Measurements from ENCODE around the gene ANKRD13C. TPM values are rescaled to one million over a fixed set of nuclear protein-coding genes. Genes with fewer than 3 reads are reported as not detected.

The ANKRD13C gene
- total RNA-seq, 1 donor from 2014 or later, result 30.2 TPM

DNA sequence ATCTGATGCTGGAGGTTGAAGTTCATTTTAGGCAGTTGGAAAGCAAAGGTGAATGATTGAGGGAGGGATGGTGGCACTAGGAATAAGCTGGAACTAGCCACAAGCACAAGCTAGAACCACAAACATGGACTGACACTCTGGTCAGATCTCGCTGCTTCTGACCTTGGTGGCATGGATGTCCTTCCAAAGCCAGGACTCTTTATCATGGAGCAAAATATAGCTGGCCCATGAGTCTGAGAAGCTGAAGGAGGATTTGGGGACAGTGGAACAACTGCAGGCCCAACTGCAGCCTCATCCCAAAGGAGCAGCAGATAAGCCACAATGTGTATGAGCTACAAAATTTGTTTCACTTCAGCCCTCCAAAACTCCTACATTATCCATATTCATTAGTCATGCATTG lies 97.9 kb downstream of the ANKRD13C start:
- intact Hi-C loops (cut with DNase I), result no loop called here
- H3K4me3 ChIP-seq, result no peak overlapping the region
- DNase-seq (ENCODE audit: low spot score in 2 of 2), result no peak
- no peaks in the 10 kb centered on the region for H3K4me1 ChIP-seq
- no peaks in the 10 kb centered on the region for H3K9me3 ChIP-seq
- TF ChIP-seq, protein P1, sequence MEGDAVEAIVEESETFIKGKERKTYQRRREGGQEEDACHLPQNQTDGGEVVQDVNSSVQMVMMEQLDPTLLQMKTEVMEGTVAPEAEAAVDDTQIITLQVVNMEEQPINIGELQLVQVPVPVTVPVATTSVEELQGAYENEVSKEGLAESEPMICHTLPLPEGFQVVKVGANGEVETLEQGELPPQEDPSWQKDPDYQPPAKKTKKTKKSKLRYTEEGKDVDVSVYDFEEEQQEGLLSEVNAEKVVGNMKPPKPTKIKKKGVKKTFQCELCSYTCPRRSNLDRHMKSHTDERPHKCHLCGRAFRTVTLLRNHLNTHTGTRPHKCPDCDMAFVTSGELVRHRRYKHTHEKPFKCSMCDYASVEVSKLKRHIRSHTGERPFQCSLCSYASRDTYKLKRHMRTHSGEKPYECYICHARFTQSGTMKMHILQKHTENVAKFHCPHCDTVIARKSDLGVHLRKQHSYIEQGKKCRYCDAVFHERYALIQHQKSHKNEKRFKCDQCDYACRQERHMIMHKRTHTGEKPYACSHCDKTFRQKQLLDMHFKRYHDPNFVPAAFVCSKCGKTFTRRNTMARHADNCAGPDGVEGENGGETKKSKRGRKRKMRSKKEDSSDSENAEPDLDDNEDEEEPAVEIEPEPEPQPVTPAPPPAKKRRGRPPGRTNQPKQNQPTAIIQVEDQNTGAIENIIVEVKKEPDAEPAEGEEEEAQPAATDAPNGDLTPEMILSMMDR (IDR thresholded peaks at IDR 0.05), result no peak
- no peaks in the 10 kb centered on the region for H3K27me3 ChIP-seq
- H3K27ac ChIP-seq, result no peak overlapping the region
- peaks cover 6 to 16% of the 10 kb centered on the region in 2 donors for H3K36me3 ChIP-seq

DNA sequence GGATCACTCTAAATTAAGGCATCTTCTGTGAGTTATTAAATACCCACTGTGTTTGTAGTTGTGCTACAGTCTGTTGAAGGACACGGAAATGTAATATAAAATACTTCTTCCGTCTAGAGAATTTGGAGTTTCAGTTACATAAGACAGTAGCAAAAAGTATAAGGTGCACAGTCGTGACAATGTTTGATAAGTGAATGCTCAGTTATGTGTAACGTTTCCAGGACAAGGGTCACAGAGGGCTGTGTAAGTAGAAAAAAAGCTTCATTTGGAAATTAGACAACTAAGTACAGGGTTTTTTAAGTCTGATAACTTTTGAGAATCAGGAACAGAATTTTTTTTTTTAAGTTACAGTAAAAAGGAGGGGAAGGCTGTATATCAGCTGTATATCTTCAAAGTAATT lies 105.8 kb downstream of the ANKRD13C start:
- intact Hi-C loops (cut with DNase I), result no loop called here
- DNase-seq (ENCODE audit: low spot score in 2 of 2), result no peak
- peaks cover 83 to 95% of the 10 kb centered on the region in 2 donors for H3K36me3 ChIP-seq

DNA sequence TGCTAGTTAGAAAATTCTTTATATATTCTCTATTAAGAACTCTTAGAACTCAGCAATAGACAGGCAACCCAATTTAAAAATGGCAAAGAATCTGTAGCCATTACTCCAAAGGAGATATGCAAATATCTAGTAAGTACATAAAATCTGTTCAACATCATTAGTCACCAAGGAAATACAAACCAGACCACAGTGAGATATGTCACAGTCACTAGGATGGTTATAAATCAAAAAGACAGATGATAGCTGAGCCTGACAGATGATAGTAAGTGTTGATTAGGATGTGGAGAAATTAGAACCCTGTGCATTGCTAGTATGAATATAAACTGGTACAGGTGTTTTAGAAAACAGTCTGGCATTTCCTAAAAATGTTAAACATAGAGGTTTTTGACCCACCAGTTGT lies 106.8 kb downstream of the ANKRD13C start:
- H3K9me3 ChIP-seq, result no peaks in the 10 kb centered on the region
- peaks cover 90 to 98% of the 10 kb centered on the region in 2 donors for H3K36me3 ChIP-seq
- H3K4me1 ChIP-seq, result no peaks in the 10 kb centered on the region
- no peaks in the 10 kb centered on the region for H3K27me3 ChIP-seq
- H3K27ac ChIP-seq, result no peak overlapping the region
- H3K4me3 ChIP-seq, result no peak overlapping the region
- intact Hi-C loops (cut with DNase I), result no loop called here
- TF ChIP-seq, protein P1 (IDR thresholded peaks at IDR 0.05), result no peak
- DNase-seq (ENCODE audit: low spot score in 2 of 2), result no peak

More for the DNA sequence above, 105.8 kb downstream of the ANKRD13C start:
- Histone ChIP-seq H3K9me3 (no peaks in the 10 kb centered on the region), H3K4me3 (no peak overlapping the region), H3K27me3 (no peaks in the 10 kb centered on the region), H3K4me1 (no peaks in the 10 kb centered on the region), H3K27ac (no peak overlapping the region)
- TF ChIP-seq, protein P1 (IDR thresholded peaks at IDR 0.05), result no peak

DNA sequence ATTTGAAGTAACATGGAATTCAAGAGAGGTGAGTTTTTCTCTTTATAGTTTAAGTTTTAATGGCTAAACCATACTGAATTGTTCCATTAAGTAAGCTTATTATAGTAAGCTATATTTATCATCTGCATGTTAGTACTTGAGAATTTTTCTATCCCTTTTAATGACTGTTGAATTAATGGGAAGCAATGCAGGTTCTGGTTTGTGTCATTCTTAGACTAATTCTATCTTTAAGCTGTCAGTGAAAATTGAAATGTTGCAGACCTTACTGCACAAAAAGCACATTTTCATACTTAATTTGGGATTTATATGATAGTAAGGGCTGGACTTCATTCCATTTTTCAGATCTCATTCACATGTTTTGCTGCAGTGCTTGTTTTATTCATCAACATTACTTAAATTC lies 107.4 kb downstream of the ANKRD13C start:
- H3K36me3 ChIP-seq, result peaks cover 95 to 100% of the 10 kb centered on the region in 2 donors
- TF ChIP-seq, protein P1 (IDR thresholded peaks at IDR 0.05), result no peak
- DNase-seq (ENCODE audit: low spot score in 2 of 2), result no peak
- H3K4me1 ChIP-seq, result no peaks in the 10 kb centered on the region
- intact Hi-C loops (cut with DNase I), result no loop called here
- H3K27me3 ChIP-seq, result no peaks in the 10 kb centered on the region
- no peaks in the 10 kb centered on the region for H3K9me3 ChIP-seq
- no peak overlapping the region for H3K4me3 ChIP-seq
- no peak overlapping the region for H3K27ac ChIP-seq

DNA sequence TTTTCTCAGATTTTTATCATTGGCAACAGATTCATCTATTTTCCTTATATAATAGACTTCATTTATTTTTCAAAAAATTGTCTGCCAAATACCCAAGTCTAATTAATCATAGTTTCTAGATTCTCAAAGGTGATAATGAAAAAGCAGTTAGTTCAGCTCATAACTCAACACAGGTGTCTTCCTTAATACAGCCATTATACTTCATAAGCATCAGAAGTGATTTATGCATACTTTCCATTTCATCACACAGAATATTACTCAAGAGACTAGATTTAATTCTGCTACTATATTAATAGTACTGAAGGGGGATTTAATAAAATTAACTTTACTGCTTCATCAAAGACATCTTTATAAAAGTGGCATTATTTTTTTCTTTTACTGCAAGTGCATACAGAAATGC lies 114.6 kb downstream of the ANKRD13C start:
- Histone ChIP-seq H3K27me3 (no peaks in the 10 kb centered on the region), H3K27ac (no peak overlapping the region), H3K4me1 (no peaks in the 10 kb centered on the region), H3K4me3 (no peak overlapping the region), H3K36me3 (peaks cover 95 to 100% of the 10 kb centered on the region in 2 donors), H3K9me3 (no peaks in the 10 kb centered on the region)
- intact Hi-C loops (cut with DNase I), result no loop called here
- TF ChIP-seq, protein P1 (IDR thresholded peaks at IDR 0.05), result no peak
- no peak for DNase-seq (ENCODE audit: low spot score in 2 of 2)

DNA sequence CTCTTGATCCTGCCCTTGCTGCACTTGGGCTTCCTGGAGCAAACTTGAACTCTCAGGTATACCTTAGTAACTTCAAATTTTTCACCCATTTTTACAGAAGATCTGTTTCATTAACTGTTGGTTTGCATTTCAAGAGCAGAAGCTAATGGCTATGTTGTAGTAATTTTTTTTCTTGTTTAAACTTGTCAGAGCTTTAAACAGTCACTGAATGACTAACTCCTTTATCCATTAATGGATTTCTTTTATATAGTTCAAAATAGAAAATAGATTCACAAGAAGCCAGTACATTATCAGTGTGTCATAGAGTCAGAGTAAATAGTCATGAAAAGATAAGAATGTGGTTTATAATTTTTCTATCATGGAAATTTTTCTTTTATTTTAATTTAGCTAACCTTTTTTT lies 119.8 kb downstream of the ANKRD13C start:
- H3K27ac ChIP-seq, result no peak overlapping the region
- H3K36me3 ChIP-seq, result peaks cover 95 to 98% of the 10 kb centered on the region in 2 donors
- no peaks in the 10 kb centered on the region for H3K9me3 ChIP-seq

More for the DNA sequence above, 119.8 kb downstream of the ANKRD13C start:
- TF ChIP-seq, protein P1 (IDR thresholded peaks at IDR 0.05), result no peak
- H3K27me3 ChIP-seq, result no peaks in the 10 kb centered on the region
- no peak overlapping the region for H3K4me3 ChIP-seq
- no peak for DNase-seq (ENCODE audit: low spot score in 2 of 2)
- intact Hi-C loops (cut with DNase I), result no loop called here
- H3K4me1 ChIP-seq, result no peaks in the 10 kb centered on the region
